ENCODE results near the gene SLC6A19. TPM values are rescaled to one million over a fixed set of nuclear protein-coding genes. Genes with fewer than 3 reads are reported as not detected.

Gene SLC6A19
- total and polyA plus RNA-seq, 2 of the 4 experiments (the other 2 are of a cell fraction), result not detected

DNA sequence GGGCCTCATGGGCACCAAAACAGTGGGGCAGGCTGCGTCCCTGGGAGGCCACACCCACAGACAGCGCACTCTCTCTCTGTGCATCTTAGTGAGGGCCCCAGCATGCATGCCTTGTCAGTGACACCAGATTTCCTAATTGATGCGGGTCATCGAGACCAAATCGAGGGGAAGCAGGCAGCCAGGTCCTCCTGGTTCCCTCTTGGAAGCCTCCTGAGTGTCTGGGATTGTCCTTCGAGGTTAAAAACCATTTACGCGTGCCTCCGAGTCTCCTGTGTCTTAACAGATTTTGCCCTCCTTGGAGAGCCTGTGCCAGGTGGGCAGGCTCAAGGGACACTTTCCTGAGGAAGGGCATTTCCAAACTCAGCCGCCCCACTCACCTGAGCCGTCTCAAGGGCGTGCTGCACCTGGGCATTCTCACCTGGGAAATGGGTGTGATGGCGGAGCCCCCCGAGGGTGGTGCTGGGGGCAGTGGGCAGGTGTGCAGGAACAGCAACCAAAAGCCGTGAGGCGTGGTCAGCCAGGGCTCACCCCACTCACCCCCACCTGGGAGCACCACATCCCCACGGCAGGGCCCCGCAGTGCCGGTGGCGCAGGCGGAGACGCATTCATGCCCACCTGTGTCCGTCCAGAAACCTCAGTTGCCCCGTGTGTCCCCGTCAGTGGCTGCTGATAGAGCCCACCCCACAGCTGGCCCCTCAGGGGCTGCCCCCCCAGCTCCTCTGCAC is 2.7 kb downstream of the SLC6A19 start:
- intact Hi-C loops (cut with micrococcal nuclease), result no loop called here

More for the DNA sequence above, 2.7 kb downstream of the SLC6A19 start:
- H4K5ac ChIP-seq (ENCODE audit: low read depth, low read length), result no peak overlapping the region
- H4K91ac ChIP-seq (ENCODE audit: insufficient read depth, low read depth, low read length), result no peak overlapping the region
- no peaks in the 10 kb centered on the region for H3K9me3 ChIP-seq (ENCODE audit: control insufficient read depth, insufficient read depth, low read length)
- no peak overlapping the region for H2AFZ ChIP-seq (replicated peaks; ENCODE audit: low read length, poor library complexity)
- H3K18ac ChIP-seq (ENCODE audit: low read depth, low read length), result no peak overlapping the region
- no peak overlapping the region for H2AK5ac ChIP-seq (ENCODE audit: low read depth, low read length)
- no peaks in the 10 kb centered on the region for H3K9me1 ChIP-seq (ENCODE audit: insufficient read depth, low read length)
- H3K4me3 ChIP-seq (ENCODE audit: insufficient read depth, low read depth, low read length), result no peak overlapping the region
- no peak overlapping the region for H2BK5ac ChIP-seq (ENCODE audit: low read depth, low read length, poor library complexity, severe bottlenecking)
- H2BK15ac ChIP-seq (ENCODE audit: low read depth, low read length), result no peak overlapping the region
- TF ChIP-seq CEBPB (IDR thresholded peaks at IDR 0.05; ENCODE audit: low read depth, low read length), result no peak
- TF ChIP-seq FOS (IDR thresholded peaks at IDR 0.05; ENCODE audit: low read depth, low read length), result no peak
- TF ChIP-seq POLR2A (IDR thresholded peaks at IDR 0.05; ENCODE audit: low read depth, low read length), result no peak
- TF ChIP-seq, protein P1, sequence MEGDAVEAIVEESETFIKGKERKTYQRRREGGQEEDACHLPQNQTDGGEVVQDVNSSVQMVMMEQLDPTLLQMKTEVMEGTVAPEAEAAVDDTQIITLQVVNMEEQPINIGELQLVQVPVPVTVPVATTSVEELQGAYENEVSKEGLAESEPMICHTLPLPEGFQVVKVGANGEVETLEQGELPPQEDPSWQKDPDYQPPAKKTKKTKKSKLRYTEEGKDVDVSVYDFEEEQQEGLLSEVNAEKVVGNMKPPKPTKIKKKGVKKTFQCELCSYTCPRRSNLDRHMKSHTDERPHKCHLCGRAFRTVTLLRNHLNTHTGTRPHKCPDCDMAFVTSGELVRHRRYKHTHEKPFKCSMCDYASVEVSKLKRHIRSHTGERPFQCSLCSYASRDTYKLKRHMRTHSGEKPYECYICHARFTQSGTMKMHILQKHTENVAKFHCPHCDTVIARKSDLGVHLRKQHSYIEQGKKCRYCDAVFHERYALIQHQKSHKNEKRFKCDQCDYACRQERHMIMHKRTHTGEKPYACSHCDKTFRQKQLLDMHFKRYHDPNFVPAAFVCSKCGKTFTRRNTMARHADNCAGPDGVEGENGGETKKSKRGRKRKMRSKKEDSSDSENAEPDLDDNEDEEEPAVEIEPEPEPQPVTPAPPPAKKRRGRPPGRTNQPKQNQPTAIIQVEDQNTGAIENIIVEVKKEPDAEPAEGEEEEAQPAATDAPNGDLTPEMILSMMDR (conservative IDR thresholded peaks at IDR 0.05; ENCODE audit: low read depth, low read length), result no peak
- H2BK120ac ChIP-seq (ENCODE audit: low read depth, low read length), result no peak overlapping the region
- H3K4ac ChIP-seq (ENCODE audit: low read depth, low read length), result no peak overlapping the region
- ChIA-PET POLR2A (ENCODE audit: unreplicated experiment) (no interaction called here), CTCF (no interaction called here)
- dilution Hi-C loops (cut with HindIII; ENCODE audit: low sequenced_read_pairs, unreplicated experiment) (no loop called here), in situ Hi-C loops (cut with MboI; ENCODE audit: low sequenced_read_pairs) (no loop called here)
- H3K27ac ChIP-seq (ENCODE audit: insufficient read depth, low read length), result no peak overlapping the region
- no peaks in the 10 kb centered on the region for H3K79me1 ChIP-seq (ENCODE audit: low read depth in 1 of 2, low read length in 2 of 2)
- ATAC-seq (ENCODE audit: low read depth) (no peak), DNase-seq (no peak)
- peaks cover 27% of the 10 kb centered on the region; the same call in 1 of the 2 replicates for H3K27me3 ChIP-seq (ENCODE audit: control insufficient read depth, insufficient read depth, low read length)
- no peak overlapping the region for H3K4me2 ChIP-seq (ENCODE audit: low read depth, low read length)
- H3K36me3 ChIP-seq (ENCODE audit: control insufficient read depth, insufficient read depth, low read length), result no peaks in the 10 kb centered on the region
- H3K56ac ChIP-seq (ENCODE audit: extremely low read depth, insufficient read depth, low read length), result no peak overlapping the region
- 52% methylated on average over 11 of the region's 25 CpGs; no CpG with 5 or more reads in 1 of the 2 experiments for WGBS, 2 experiments (ENCODE audit: extremely low coverage in 2 of 2, insufficient read length in 1 of 2)
- peaks cover 3% of the 10 kb centered on the region; the same call in 1 of the 2 replicates for H3K4me1 ChIP-seq (ENCODE audit: control insufficient read depth, insufficient read depth, low read length)
- BruUV-seq (replicated peaks), result no TSS peak
- no peak overlapping the region for H3K23ac ChIP-seq (ENCODE audit: low read depth, low read length)
- no peaks in the 10 kb centered on the region; the same call in 1 of the 2 replicates for H4K20me1 ChIP-seq (ENCODE audit: insufficient read depth, low read length)
- H4K8ac ChIP-seq (ENCODE audit: low read depth in 2 of 2, low read length in 2 of 2), result no peak overlapping the region
- no peak overlapping the region for H2BK20ac ChIP-seq (ENCODE audit: low read depth, low read length)
- no peak overlapping the region for H3K9ac ChIP-seq (ENCODE audit: low read depth, low read length)
- no peak overlapping the region for H3K14ac ChIP-seq (replicated peaks; ENCODE audit: low read depth, low read length)
- no peak overlapping the region for H2AK9ac ChIP-seq (replicated peaks; ENCODE audit: low read depth, low read length, poor library complexity)

All from IMR-90 (cell line).